Adrenal gland (tissue), 5 donors: ENCODE data around the gene SWAP70.

Source experiments
- CTCF ChIP-seq, 6 experiments: fragments of 450-650 bp in 4 of 6; fragments of 200-600 bp in 2 of 6; sonication (generic) in 1 of 6; IDR thresholded peaks; 1 replicate in 5 of 6; 2 replicates in 1 of 6; pipeline versions ENCODE4 v1.5.1 to v1.8.0; 2016 to 2021; ENCODE audit warnings: antibody characterized with exemption in 6 of 6, mild to moderate bottlenecking in 2 of 6, moderate library complexity in 1 of 6
- POLR2A ChIP-seq, 2 donors: fragments of 450-650 bp; IDR thresholded peaks; one replicate each; pipeline ENCODE4 v1.6.1; 2017; ENCODE audit warnings: antibody characterized with exemption in 2 of 2, mild to moderate bottlenecking in 2 of 2, moderate library complexity in 1 of 2
- donor health status: DM: no; HTN: no; CAD: no.

- TF ChIP-seq CTCF (IDR thresholded peaks at IDR 0.05) = no peak
- no peak for TF ChIP-seq POLR2A (IDR thresholded peaks at IDR 0.05)
These were observed 107.2 kb downstream of the SWAP70 start for GRCh38 chr11:9771071-9771511.
